GM12875 (cell line): ENCODE measurements around the gene NRL.
A peak's percentile ranks its signal among the peaks of the same experiment; 100 is the strongest.

Experiments
- H3K4me3 ChIP-seq: one replicate; pipeline ENCODE4 v1.5.1; 2011; ENCODE audit warnings: low read depth, low read length, control low read depth
- TF ChIP-seq, protein P1 (sequence below): IDR thresholded peaks from 2 replicates; pipeline ENCODE4 v1.5.1; 2011; ENCODE audit warnings: low read depth, mild to moderate bottlenecking, control low read depth, inconsistent platforms, low read length, moderate library complexity, borderline replicate concordance; ENCODE audit not compliant: insufficient read depth

The NRL gene

DNA sequence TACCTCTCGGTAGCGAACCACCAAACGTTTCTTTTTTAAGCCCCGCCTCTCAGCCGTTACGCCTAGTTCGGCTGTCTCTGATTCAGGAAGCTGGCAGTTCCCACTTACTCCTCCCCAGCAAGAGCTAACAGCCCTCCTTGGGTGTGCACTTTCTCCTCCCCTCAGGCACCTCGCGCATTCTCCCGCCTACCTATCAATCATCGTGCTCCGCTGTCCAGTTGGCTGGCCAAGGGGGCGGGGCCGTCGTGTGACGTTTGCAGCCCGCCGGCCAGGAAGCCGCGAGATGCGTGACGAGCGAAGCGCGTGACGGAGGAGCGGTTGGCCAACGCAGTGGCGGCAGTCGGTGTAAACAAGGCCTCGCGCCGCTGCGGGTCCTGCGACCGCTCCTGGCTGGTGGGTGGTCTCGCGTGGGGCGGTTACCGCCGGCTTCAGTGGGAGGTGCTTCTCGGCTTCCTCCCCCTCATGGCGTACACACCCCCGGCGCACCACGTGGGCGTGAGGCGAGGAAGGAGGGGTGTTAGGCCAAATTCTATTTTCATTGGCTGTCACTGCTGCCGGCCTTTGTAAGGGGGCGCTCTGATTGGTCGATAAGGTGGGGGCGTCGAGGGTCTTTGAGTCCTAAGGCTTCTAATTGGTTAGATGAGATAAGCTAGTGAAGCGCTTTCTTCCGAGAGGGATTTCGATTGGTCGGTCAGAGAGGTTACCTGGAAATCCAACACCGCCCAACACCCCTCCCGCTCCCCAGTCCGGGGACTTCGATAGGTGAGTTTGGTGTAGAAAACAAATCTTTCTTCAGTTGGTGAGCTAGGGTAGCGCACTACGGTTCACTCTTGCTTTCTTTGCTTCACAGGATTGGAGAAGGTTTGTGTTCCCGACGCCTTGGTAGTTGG, at the start of gene NRL, which contains the start of gene DCAF11:
Gene NRL (minus strand): TSS at position 418 of the 890 bp plus-strand sequence. CDS start 32,101 bp downstream, outside the sequence.
Gene DCAF11 (plus strand): TSS at position 246 of the 890 bp plus-strand sequence. CDS start 818 bp downstream, outside the sequence.
- TF ChIP-seq, protein P1, sequence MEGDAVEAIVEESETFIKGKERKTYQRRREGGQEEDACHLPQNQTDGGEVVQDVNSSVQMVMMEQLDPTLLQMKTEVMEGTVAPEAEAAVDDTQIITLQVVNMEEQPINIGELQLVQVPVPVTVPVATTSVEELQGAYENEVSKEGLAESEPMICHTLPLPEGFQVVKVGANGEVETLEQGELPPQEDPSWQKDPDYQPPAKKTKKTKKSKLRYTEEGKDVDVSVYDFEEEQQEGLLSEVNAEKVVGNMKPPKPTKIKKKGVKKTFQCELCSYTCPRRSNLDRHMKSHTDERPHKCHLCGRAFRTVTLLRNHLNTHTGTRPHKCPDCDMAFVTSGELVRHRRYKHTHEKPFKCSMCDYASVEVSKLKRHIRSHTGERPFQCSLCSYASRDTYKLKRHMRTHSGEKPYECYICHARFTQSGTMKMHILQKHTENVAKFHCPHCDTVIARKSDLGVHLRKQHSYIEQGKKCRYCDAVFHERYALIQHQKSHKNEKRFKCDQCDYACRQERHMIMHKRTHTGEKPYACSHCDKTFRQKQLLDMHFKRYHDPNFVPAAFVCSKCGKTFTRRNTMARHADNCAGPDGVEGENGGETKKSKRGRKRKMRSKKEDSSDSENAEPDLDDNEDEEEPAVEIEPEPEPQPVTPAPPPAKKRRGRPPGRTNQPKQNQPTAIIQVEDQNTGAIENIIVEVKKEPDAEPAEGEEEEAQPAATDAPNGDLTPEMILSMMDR, result no peak
- H3K4me3 ChIP-seq, result peak within 1 kb of the TSS; percentile 58

DNA sequence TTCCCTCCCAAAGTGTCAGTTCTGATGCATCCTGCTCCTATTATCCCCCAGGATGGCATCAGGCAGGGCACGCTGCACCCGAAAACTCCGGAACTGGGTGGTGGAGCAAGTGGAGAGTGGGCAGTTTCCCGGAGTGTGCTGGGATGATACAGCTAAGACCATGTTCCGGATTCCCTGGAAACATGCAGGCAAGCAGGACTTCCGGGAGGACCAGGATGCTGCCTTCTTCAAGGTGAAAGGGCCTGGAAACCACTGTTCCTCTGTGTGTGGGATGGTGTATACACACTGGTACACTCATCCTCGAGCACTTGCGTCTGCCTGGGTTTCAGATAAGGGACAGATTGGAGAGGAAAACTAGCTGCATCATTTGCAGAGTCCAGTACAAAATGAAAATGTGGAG, 47.3 kb upstream of the NRL start:
- H3K4me3 ChIP-seq, result peak overlapping the region; percentile 57
- TF ChIP-seq, protein P1, result no peak

DNA sequence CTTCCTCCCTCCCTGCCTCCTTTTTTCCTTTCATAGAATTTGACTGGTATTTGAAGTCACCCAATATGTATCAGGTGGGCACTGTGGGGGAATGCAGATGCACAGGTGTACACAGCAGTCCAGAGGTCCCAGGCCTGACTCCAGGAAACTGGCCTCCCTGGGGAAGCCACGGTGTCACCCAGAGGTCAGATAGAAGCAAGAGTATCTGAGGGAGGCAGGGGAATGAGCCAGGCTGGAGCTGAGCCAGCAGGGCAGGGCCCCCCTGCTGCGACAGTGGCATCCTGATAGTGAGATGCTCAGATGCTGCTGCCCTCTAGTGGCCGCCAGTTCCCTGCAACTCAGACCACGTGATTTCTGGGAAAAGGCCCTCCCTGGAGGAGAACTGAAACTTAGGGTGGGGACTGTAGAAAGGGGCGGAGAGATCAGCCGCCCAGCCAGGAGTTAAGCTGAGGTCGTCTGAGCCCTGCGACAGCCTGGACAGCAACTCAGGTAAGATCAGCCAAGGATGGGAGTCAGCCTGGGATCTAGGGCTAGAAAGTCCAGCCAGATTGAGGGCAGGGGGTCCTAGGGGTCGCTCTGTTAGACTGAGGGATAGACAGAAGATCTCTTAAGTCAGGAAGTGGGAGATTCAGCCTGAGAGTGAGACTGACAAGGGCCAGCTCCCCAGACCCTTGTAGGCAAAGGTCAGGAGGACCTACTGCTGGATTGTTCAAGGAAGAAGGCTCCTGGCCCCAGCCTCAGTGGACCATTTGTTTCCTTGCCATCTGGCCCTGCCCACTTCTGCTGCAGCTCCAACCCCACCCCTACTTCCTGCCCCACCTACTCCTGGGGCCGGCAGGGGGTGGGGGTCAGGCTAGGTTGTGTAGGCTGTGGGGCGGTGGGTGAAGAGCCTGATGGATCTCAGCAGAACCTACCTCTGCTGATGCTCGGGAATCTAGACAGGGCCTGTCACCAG, 46.4 kb upstream of the NRL start, which contains the start of gene IRF9:
Gene IRF9 (plus strand): TSS at position 416 of the 955 bp plus-strand sequence. CDS start 880 bp downstream, outside the sequence.
- H3K4me3 ChIP-seq, result peak within 1 kb of the TSS; percentile 57
- TF ChIP-seq, protein P1, result peak; percentile 94

DNA sequence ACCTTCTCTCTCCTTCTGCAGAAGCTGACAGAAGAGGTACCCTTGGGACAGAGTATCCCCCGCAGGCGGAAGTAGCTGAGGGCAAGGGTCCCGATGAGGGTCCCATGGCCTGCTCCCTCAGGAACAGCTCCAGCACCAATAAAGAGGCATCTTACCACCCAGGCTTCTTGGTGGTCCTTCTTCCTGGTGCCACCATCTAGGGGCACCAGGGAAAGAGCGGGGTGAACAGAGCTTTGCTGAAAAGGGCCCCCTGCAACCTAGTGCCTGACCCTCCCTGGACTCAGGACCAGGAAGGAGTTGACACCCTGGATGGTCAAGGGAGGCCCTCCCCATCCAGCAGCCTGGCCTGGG, 45.7 kb upstream of the NRL start:
- TF ChIP-seq, protein P1, result no peak
- H3K4me3 ChIP-seq, result no peak overlapping the region

- H3K4me3 ChIP-seq, result no peak overlapping the region
- TF ChIP-seq, protein P1, result no peak
Observed at GRCh38 chr14:24159777-24160498, 45.2 kb upstream of the NRL start.

DNA sequence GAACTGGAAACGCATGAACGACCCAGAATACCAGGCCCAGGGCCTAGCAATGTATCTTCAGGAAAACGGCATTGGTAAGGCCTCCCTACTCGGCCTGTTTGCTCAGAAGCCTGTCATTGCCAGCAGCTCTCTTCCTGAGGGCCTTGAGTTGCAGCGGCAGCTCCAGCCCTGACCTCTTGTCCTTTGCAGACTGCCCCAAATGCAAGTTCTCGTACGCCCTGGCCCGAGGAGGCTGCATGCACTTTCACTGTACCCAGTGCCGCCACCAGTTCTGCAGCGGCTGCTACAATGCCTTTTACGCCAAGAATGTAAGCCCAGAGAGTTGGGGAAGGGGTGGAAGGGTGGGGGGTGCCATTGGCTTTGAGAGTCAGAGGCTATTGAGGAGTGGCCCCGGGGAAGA, 42.6 kb upstream of the NRL start:
- TF ChIP-seq, protein P1, result no peak
- H3K4me3 ChIP-seq, result no peak overlapping the region
